ENCODE measurements around the gene LBHD2.

The LBHD2 gene

GRCh38 chr14:103101257-103101962 is 17.4 kb downstream of the LBHD2 start:
- TF ChIP-seq CTCF (IDR thresholded peaks at IDR 0.05; ENCODE audit: insufficient read depth, low read depth, low read length, missing control alignments): no peak
- no peak for DNase-seq (ENCODE audit: low read depth)

GRCh38 chr14:103101963-103102688 is 18.1 kb downstream of the LBHD2 start:
- no peak overlapping the region for H3K4me3 ChIP-seq (ENCODE audit: low read depth, low read length)
- no peak for DNase-seq (ENCODE audit: low read depth)
- TF ChIP-seq CTCF (IDR thresholded peaks at IDR 0.05; ENCODE audit: insufficient read depth, low read depth, low read length, missing control alignments): no peak

More at GRCh38 chr14:103101257-103101962, 17.4 kb downstream of the LBHD2 start:
- no peak overlapping the region for H3K4me3 ChIP-seq (ENCODE audit: low read depth, low read length)

- TF ChIP-seq CTCF (IDR thresholded peaks at IDR 0.05; ENCODE audit: insufficient read depth, low read depth, low read length, missing control alignments): no peak
- H3K4me3 ChIP-seq (ENCODE audit: low read depth, low read length): no peak overlapping the region
- DNase-seq (ENCODE audit: low read depth): no peak
Measured at GRCh38 chr14:103102689-103103260, 18.8 kb downstream of the LBHD2 start.

GRCh38 chr14:103103461-103104388 is 19.7 kb downstream of the LBHD2 start:
- DNase-seq (ENCODE audit: low read depth): peak; percentile 42
- no peak overlapping the region for H3K4me3 ChIP-seq (ENCODE audit: low read depth, low read length)
- TF ChIP-seq CTCF (IDR thresholded peaks at IDR 0.05; ENCODE audit: insufficient read depth, low read depth, low read length, missing control alignments): no peak

- H3K4me3 ChIP-seq (ENCODE audit: low read depth, low read length): no peak overlapping the region
- TF ChIP-seq CTCF (IDR thresholded peaks at IDR 0.05; ENCODE audit: insufficient read depth, low read depth, low read length, missing control alignments): no peak
- no peak for DNase-seq (ENCODE audit: low read depth)
Measured at GRCh38 chr14:103104389-103104653, 20.3 kb downstream of the LBHD2 start.

GRCh38 chr14:103104654-103105452 is 20.8 kb downstream of the LBHD2 start:
- peak; percentile 66 for DNase-seq (ENCODE audit: low read depth)
- no peak overlapping the region for H3K4me3 ChIP-seq (ENCODE audit: low read depth, low read length)
- TF ChIP-seq CTCF (IDR thresholded peaks at IDR 0.05; ENCODE audit: insufficient read depth, low read depth, low read length, missing control alignments): peak; percentile 97

Measured in GM12865 (cell line).